Astrocyte (in vitro differentiated cells and primary cell): ENCODE measurements around the gene NEURL4. TPM values are rescaled to one million over a fixed set of nuclear protein-coding genes. Genes with fewer than 3 reads are reported as not detected.

Experiments
- total RNA-seq: library from RNA; stranded (reverse); gene quantifications from 2 replicates; pipeline ENCODE4 v1.2.1, GENCODE V29; 2021

The NEURL4 gene
- total RNA-seq, 1 donor from 2014 or later, result 32.5 TPM

Other genes with a start within 250 kb of the NEURL4 start
- gene CLEC10A, start 249.1 kb downstream of the NEURL4 start, total RNA-seq, result not detected in 2 replicates
- gene ASGR2, start 214.5 kb downstream of the NEURL4 start, total RNA-seq, result not detected in 2 replicates
- 3.6 and 5.0 TPM in 2 replicates for gene ASGR1, start 150.0 kb downstream of the NEURL4 start, total RNA-seq
- gene DLG4, start 109.5 kb downstream of the NEURL4 start, total RNA-seq, result 45.6 and 48.0 TPM in 2 replicates
- gene ACADVL, start 109.4 kb downstream of the NEURL4 start, total RNA-seq, result 354 and 399 TPM in 2 replicates
- 30.2 and 34.4 TPM in 2 replicates for gene DVL2, start 94.8 kb downstream of the NEURL4 start, total RNA-seq
- 78.0 and 89.5 TPM in 2 replicates for gene PHF23, start 89.9 kb downstream of the NEURL4 start, total RNA-seq
- gene GABARAP, start 86.9 kb downstream of the NEURL4 start, total RNA-seq, result 434 and 454 TPM in 2 replicates
- 102 and 103 TPM in 2 replicates for gene CTDNEP1, start 77.6 kb downstream of the NEURL4 start, total RNA-seq
- 24.9 and 25.4 TPM in 2 replicates for gene ELP5, start 77.1 kb downstream of the NEURL4 start, total RNA-seq
- 4.6 and 10.5 TPM in 2 replicates for gene CLDN7, start 66.9 kb downstream of the NEURL4 start, total RNA-seq
- 0.30 TPM in 1 of 2 replicates, not detected in the other for gene SLC2A4, start 47.6 kb downstream of the NEURL4 start, total RNA-seq
- gene YBX2, start 34.7 kb downstream of the NEURL4 start, total RNA-seq, result 0.24 and 0.86 TPM in 2 replicates
- gene EIF5A, start 21.7 kb downstream of the NEURL4 start, total RNA-seq, result 841 and 915 TPM in 2 replicates
- 41.7 and 49.8 TPM in 2 replicates for gene GPS2, start 14.0 kb downstream of the NEURL4 start, total RNA-seq
- 14.4 and 16.0 TPM in 2 replicates for gene ACAP1, start 7.2 kb upstream of the NEURL4 start, total RNA-seq
- 31.6 and 41.4 TPM in 2 replicates for gene KCTD11, start 22.8 kb upstream of the NEURL4 start, total RNA-seq
- gene TMEM95, start 25.8 kb upstream of the NEURL4 start, total RNA-seq, result 0.30 TPM in 1 of 2 replicates, not detected in the other
- 0.36 and 1.6 TPM in 2 replicates for gene TNK1, start 51.8 kb upstream of the NEURL4 start, total RNA-seq
- gene PLSCR3, start 65.2 kb upstream of the NEURL4 start, total RNA-seq, result 65.7 and 67.6 TPM in 2 replicates
- gene TMEM256, start 74.8 kb upstream of the NEURL4 start, total RNA-seq, result 45.7 and 52.9 TPM in 2 replicates
- 77.3 and 80.7 TPM in 2 replicates for gene NLGN2, start 78.5 kb upstream of the NEURL4 start, total RNA-seq
- gene SPEM1, start 91.0 kb upstream of the NEURL4 start, total RNA-seq, result 0.23 TPM in 1 of 2 replicates, not detected in the other
- 0.14 and 0.17 TPM in 2 replicates for gene SPEM2, start 96.3 kb upstream of the NEURL4 start, total RNA-seq
- gene SPEM3, start 99.5 kb upstream of the NEURL4 start, total RNA-seq, result 0.07 TPM in 1 of 2 replicates, not detected in the other
- gene TMEM102, start 106.1 kb upstream of the NEURL4 start, total RNA-seq, result 10.7 and 11.8 TPM in 2 replicates
- 22.4 and 30.7 TPM in 2 replicates for gene FGF11, start 110.2 kb upstream of the NEURL4 start, total RNA-seq
- 9.7 and 11.7 TPM in 2 replicates for gene CHRNB1, start 115.7 kb upstream of the NEURL4 start, total RNA-seq
- gene ZBTB4, start 150.3 kb upstream of the NEURL4 start, total RNA-seq, result 31.0 and 31.2 TPM in 2 replicates
- not detected in 2 replicates for gene SLC35G6, start 152.1 kb upstream of the NEURL4 start, total RNA-seq
- gene POLR2A, start 155.0 kb upstream of the NEURL4 start, total RNA-seq, result 143 and 151 TPM in 2 replicates
- 2.4 and 3.4 TPM in 2 replicates for gene TNFSF12, start 219.7 kb upstream of the NEURL4 start, total RNA-seq
- 0.43 and 0.93 TPM in 2 replicates for gene TNFSF13, start 229.4 kb upstream of the NEURL4 start, total RNA-seq
- gene SENP3, start 232.6 kb upstream of the NEURL4 start, total RNA-seq, result 51.4 and 58.7 TPM in 2 replicates